ENCODE measurements around the gene ZNF48.

ZNF48 gene

DNA sequence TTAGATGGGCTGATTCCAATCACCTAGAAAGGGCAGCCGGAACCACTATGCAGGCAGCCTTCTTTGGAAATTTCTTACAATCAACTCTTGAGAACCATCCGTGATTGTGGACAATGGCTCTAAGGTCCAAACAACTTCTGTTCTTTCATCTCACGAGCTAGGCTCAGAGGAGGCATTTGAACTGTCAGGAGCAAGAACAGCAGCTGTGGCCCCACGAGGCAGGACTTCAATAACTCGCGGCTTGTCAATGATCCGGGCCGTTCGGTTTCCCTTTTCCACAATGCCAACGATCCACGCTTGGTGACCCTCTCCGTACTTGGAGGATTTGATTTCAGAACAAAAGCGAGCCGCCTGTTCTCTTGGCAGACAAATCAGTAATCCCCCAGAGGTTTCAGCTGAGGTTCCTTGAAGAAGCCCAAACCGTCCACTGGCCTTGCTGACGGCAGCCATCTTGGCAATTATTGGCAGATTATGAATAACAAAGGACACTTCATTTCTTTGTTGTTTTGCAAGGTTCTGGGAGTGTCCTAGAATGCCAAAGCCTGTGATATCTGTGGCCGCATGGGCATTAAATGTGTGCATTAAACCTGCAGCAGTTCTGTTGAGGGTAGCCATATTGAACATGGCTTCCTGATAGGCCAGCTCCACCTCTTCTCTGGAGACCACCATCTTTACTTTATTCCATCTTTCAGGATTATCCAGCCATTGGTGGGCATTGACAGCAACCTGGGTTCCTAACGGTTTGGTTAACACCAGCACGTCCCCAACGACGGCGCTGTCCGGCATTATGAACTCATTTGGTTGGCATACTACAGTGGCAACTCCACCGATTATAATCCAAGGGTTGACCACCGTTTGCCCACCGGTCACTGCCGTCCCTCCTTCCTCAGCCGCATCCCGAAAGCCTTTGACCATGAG, 49.3 kb downstream of the ZNF48 start:
- no peak for DNase-seq (ENCODE audit: low read depth)

DNA sequence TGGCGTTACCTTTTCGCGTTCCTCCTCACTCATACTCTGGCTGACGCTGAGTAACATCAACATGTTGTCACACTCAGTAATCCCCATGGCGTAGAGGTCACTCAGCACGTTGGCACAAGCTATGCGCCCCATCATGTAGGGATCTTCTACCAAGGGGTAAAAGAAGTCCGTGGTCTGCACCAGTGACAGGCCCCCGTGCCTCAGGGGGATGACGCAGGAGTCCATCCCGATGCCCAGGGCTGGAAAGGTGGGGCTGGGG, 49.9 kb downstream of the ZNF48 start:
- DNase-seq (ENCODE audit: low read depth) = no peak

DNA sequence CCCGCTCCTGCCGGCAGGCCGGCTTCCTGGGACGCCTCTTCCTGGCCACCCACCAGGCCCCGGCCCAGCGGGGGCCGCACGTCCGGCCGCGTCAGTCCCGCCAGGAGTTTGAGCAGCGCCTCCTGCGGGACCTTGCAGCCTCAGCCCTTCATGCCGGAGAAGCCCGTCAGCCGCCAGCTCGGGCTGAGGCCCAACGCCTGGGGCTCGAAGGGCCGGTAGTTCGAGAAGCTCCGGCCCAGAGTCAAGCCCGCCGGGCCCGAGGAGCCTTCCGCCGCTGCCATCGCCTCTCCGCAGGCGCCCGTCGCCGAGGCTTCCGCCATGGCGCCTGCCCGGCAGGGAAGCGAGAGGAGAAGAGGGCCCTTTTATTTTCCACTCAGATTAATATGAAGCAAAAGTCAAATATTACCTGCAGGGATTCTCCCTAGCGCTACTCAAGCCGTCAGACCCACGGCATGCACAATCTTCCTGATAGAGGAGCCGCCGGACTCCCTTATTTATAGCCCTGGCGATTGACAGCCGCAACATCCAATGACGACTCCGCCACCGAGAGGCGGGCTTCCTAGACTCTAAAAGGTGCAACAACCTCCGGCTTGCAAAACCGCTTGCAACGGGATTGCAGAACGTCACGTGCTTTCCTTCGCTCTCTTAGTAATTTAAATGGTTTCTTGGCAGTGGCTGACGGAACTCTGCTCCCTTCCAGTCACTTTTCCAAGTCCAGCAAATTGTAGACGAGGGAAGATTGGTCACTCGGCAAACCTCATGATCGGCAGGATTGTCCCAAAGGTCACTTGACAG, 50.4 kb downstream of the ZNF48 start, which contains the start of gene SEPHS2:
SEPHS2 (minus strand) TSS at position 467 of the 795 bp plus-strand sequence; CDS start at position 320, 147 bp downstream.
- peak; percentile 93 for DNase-seq (ENCODE audit: low read depth)

DNA sequence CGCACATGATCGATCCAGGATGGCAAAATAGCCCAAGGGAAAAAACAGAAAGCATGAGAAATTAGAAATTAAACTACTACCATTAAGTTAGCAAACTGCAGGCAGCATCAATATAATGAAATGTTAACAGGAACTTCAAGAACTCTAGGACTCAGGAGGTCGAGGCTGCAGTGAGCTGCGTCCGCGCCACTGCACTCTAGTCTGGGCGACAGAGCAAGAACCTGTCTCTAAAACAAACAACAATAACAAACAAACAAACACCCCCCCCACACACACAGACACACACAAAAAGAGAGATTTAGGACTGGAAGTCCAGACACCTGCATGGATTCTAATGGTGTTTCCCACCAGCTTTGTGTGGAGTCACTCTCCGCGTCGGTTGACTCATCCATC, 51.0 kb downstream of the ZNF48 start:
- no peak for DNase-seq (ENCODE audit: low read depth)

DNA sequence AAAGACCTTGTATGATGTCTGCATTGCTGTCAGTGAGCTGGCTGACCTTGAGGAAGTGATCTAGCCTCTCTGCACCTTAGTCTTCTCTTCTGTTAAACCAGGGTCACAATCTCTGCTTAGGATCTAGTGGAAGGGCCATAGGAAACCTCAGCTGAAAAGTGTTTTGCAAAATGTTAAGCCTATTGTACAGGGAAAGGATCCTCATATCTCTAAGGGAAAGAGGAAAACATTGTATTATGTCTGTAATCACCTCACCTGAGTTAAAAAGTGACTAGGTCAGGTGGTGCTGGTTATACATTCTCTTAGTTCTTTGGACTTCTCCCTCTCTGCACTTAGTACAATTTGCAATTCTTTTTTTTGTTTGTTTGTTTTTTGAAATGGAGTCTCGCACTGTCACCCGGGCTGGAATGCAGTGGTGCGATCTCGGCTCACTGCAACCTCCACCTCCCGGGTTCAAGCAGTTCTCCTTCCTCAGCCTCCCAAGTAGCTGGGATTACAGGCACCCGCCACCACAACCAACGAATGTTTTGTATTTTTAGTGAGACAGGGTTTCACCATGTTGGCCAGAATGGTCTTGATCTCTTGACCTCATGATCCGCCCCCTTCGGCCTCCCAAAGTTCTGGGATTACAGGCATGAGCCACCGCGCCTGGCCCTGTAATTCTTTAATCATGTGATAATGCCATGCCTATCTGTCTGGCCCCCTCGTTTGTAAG, 52.4 kb downstream of the ZNF48 start:
- DNase-seq (ENCODE audit: low read depth) = no peak

DNA sequence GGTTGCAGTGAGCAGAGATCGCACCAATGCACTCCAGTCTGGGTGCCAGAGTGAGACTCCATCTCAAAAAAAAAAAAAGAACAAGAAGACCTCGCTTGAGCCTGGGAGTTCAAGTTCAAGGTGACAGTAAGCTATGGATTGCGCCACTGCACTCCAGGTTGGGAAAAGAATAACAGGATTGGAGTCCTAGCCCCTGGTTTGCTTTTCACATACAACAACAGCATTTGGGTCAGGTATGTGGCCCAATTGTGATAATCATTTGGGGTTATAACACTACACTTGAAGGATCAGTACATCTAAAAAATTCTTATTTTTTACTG, 53.9 kb downstream of the ZNF48 start:
- no peak for DNase-seq (ENCODE audit: low read depth)

Measured in activated T-cell treated with anti-CD3 and anti-CD28 coated beads for 1 hour (primary cell).